DOHH2 (cell line): ENCODE results near the gene WBP11.
"Not testable (repeated sequence)": the region's sequence is repeated elsewhere in the genome, so short reads cannot be mapped to it uniquely, and the experiment has no call there.

ENCODE experiments used
- EZH2phosphoT487 ChIP-seq: fragments of 200-600 bp; sonication (generic); IDR thresholded peaks from 2 replicates; pipeline ENCODE4 v1.6.1; 2017; ENCODE audit warnings: borderline replicate concordance, mild to moderate bottlenecking, antibody characterized with exemption, low read length, moderate library complexity, mixed read lengths
- TF ChIP-seq, protein P1 (sequence below): fragments of 200-600 bp; sonication (generic); IDR thresholded peaks from one replicate; pipeline ENCODE4 v1.5.1; 2014; ENCODE audit warnings: antibody characterized with exemption, mild to moderate bottlenecking, low read depth, low read length; ENCODE audit not compliant: poor library complexity, severe bottlenecking

DNA sequence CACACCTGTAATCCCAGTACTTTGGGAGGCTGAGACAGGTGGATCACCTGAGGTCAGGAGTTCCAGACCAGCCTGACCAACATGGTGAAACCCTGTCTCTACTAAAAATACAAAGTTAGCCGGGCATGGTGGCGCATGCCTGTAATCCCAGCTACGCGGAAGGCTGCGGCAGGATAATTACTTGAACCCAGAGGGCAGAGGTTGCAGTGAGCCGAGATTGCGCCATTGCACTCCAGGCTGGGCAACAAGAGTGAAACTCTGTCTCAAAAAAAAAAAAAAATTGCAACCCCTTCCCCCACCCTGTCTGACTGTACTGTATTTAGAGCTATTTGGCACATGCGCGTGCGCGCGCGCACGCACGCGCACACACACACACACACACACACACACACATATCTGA, 66.8 kb downstream of the WBP11 start:
- TF ChIP-seq, protein P1, sequence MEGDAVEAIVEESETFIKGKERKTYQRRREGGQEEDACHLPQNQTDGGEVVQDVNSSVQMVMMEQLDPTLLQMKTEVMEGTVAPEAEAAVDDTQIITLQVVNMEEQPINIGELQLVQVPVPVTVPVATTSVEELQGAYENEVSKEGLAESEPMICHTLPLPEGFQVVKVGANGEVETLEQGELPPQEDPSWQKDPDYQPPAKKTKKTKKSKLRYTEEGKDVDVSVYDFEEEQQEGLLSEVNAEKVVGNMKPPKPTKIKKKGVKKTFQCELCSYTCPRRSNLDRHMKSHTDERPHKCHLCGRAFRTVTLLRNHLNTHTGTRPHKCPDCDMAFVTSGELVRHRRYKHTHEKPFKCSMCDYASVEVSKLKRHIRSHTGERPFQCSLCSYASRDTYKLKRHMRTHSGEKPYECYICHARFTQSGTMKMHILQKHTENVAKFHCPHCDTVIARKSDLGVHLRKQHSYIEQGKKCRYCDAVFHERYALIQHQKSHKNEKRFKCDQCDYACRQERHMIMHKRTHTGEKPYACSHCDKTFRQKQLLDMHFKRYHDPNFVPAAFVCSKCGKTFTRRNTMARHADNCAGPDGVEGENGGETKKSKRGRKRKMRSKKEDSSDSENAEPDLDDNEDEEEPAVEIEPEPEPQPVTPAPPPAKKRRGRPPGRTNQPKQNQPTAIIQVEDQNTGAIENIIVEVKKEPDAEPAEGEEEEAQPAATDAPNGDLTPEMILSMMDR, result not testable (repeated sequence)
- TF ChIP-seq EZH2phosphoT487, result not testable (repeated sequence)
